Measurements from ENCODE around the gene GPR141.

GPR141 gene

GRCh38 chr7:37669818-37670217 lies 13.7 kb upstream of the GPR141 start:
- no peak for DNase-seq
- TF ChIP-seq POLR2A (IDR thresholded peaks at IDR 0.05; ENCODE audit: low read length) (no peak), GATA1 (IDR thresholded peaks at IDR 0.05; ENCODE audit: low read depth, low read length) (no peak)

- DNase-seq: no peak
- TF ChIP-seq GATA1 (IDR thresholded peaks at IDR 0.05; ENCODE audit: low read depth, low read length) (no peak), POLR2A (IDR thresholded peaks at IDR 0.05; ENCODE audit: low read length) (no peak)
Observed at GRCh38 chr7:37670436-37670835, 13.1 kb upstream of the GPR141 start.

GRCh38 chr7:37671876-37672275 lies 11.7 kb upstream of the GPR141 start:
- no peak for DNase-seq
- TF ChIP-seq GATA1 (IDR thresholded peaks at IDR 0.05; ENCODE audit: low read depth, low read length) (no peak), POLR2A (IDR thresholded peaks at IDR 0.05; ENCODE audit: low read length) (no peak)

GRCh38 chr7:37672926-37673325 lies 10.6 kb upstream of the GPR141 start:
- TF ChIP-seq POLR2A (IDR thresholded peaks at IDR 0.05; ENCODE audit: low read length) (no peak), GATA1 (IDR thresholded peaks at IDR 0.05; ENCODE audit: low read depth, low read length) (no peak)
- DNase-seq: no peak

DNA sequence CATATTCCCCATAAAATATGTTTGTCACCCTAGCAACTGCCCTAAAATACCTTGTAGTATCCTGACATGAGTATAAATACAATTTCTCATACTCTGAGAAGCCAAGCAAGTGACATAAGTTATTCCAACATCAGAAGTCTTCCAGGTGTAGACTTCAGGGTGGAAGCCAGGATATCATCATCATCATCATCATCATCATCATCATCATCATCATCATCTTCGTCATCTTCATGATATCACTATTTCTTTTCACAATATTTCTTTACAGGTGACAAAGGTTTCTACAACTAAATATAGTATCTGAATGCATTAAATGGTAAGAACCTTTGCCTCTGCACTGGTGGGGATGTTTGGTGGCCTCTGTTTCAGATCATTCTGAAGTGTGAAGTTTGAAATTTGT lies 10.0 kb upstream of the GPR141 start:
- TF ChIP-seq POLR2A (IDR thresholded peaks at IDR 0.05; ENCODE audit: low read length) (no peak), GATA1 (IDR thresholded peaks at IDR 0.05; ENCODE audit: low read depth, low read length) (no peak)
- DNase-seq: no peak

- TF ChIP-seq GATA1 (IDR thresholded peaks at IDR 0.05; ENCODE audit: low read depth, low read length) (no peak), POLR2A (IDR thresholded peaks at IDR 0.05; ENCODE audit: low read length) (no peak)
- DNase-seq: no peak
Observed at GRCh38 chr7:37674531-37674930, 9.0 kb upstream of the GPR141 start.

DNA sequence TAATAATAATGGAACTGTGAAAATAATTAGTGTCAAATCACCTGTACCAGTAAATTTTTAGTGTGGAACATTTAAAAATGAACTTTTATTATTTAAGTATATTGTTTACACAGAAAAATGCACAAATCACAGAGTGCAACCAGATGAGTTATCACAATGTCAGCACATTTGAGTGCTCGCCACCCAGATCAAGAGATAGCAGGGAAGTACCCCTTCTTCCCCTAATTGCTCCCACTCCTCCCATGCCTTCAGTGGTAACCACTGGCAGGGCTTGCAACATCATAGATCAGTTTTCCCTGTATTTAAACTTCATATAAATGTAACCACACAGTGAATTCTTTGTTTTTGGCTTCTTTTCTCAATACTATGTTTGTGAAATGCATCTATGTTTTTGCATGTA lies 7.8 kb upstream of the GPR141 start:
- no peak for TF ChIP-seq POLR2A (IDR thresholded peaks at IDR 0.05; ENCODE audit: low read length)
- no peak for TF ChIP-seq GATA1 (IDR thresholded peaks at IDR 0.05; ENCODE audit: low read depth, low read length)
- no peak for DNase-seq

- no peak for TF ChIP-seq POLR2A (IDR thresholded peaks at IDR 0.05; ENCODE audit: low read length)
- TF ChIP-seq GATA1 (IDR thresholded peaks at IDR 0.05; ENCODE audit: low read depth, low read length): no peak
- DNase-seq: no peak
Observed at GRCh38 chr7:37684927-37685326, 1.4 kb downstream of the GPR141 start.

DNA sequence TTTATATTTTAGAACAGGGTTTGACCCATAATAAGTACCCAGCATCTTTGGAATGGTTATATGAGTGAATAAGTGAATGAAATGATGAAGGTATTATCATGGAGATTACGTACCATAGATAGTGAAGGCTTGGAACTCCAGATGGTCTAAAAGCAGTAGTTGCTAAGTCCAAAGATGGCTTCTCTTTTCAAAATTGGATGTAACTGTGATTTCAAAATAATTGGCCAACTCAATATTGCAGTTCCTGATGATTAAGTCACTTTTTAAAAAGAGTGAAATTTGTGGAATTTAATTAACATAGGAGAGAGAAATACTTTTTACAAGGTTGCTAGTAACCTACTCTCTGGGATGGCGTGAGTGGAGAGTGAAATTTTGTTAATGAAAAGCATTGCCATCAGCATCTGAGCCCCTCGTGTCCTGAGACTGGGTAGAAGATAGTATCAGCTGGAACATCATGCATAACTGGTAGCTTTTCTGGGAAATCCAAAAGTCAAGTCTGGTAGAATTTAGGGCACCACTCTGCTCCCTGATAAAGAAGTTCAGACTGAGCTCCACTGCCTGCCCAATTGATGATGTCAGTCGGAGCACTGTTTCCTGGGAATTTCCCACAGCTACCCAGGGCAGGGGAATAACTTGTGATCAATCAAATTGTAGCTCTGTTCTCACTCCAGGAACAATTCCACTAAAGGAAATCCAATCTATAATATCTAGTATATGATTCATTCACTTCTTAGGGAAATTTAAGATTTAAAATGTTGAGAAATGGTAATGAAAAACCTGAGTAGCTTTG lies 3.2 kb downstream of the GPR141 start:
- TF ChIP-seq POLR2A (IDR thresholded peaks at IDR 0.05; ENCODE audit: low read length): no peak
- TF ChIP-seq GATA1 (IDR thresholded peaks at IDR 0.05; ENCODE audit: low read depth, low read length): no peak
- DNase-seq: no peak

DNA sequence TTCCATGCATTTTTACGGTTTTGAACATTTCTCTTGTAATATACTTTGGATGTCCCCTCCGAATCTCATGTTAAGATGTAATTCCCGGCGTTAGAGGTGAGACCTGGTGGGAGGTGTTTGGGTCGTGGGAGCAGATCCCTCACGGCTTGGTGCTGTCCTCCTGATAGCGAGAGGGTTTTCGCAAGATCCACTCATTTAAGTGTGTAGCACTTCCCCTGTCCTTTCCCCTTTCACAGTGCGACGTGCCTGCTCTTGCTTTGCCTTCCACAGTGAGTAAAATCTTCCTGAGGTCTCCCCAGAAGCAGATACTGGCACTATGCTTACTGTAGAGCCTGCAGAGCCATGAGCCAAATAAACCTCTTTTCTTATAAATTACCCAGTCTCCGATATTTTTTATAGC lies 6.6 kb downstream of the GPR141 start:
- no peak for TF ChIP-seq GATA1 (IDR thresholded peaks at IDR 0.05; ENCODE audit: low read depth, low read length)
- TF ChIP-seq POLR2A (IDR thresholded peaks at IDR 0.05; ENCODE audit: low read length): no peak
- DNase-seq: no peak

DNA sequence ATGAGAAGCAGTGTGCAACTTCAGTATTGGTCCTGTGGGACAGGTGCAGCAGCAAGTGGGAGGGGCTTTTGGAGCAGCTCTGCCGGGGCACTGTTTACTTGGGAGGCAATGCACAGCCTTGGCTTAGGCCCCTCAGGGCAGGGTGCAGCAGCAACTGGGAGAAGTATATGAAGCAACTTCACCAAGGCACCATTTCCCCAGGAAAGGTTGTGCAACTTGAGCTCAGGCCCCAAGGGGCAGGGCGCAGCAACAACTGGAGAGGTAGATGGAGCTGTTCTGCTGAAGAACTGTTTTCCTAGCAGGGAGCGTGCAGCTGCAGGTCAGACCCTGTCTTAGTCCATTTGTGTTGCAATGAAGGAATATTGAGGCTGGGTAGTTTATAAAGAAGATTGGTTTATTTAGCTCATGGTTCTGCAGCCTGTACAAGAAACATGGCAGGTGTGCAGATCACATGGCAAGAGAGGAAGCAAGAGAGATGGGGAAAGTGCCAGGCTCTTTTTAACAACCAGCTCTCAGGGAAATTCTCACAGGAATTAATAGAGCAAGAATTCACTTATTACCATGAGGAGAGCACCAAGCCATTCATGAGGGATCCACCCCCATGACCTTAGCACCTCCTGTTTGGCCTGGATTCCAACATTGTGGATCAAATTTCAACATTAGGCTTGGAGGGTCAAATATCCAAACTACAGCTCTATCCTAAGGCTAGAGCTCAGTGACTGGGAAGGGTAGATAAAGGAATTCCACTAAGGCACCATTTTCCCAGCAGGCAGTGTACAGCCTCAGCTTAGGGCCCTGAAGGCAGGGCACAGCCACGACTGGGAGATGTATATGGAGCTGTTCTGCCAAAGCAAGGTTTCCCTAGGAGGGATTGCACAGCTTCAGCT lies 10.9 kb downstream of the GPR141 start:
- TF ChIP-seq POLR2A (IDR thresholded peaks at IDR 0.05; ENCODE audit: low read length) (no peak), GATA1 (IDR thresholded peaks at IDR 0.05; ENCODE audit: low read depth, low read length) (no peak)
- no peak for DNase-seq

GRCh38 chr7:37698276-37698675 lies 14.7 kb downstream of the GPR141 start:
- TF ChIP-seq GATA1 (IDR thresholded peaks at IDR 0.05; ENCODE audit: low read depth, low read length) (no peak), POLR2A (IDR thresholded peaks at IDR 0.05; ENCODE audit: low read length) (no peak)
- DNase-seq: no peak

- TF ChIP-seq GATA1 (IDR thresholded peaks at IDR 0.05; ENCODE audit: low read depth, low read length): no peak
- TF ChIP-seq POLR2A (IDR thresholded peaks at IDR 0.05; ENCODE audit: low read length): no peak
- DNase-seq: no peak
Observed at GRCh38 chr7:37698782-37699181, 15.2 kb downstream of the GPR141 start.

- no peak for DNase-seq
- TF ChIP-seq GATA1 (IDR thresholded peaks at IDR 0.05; ENCODE audit: low read depth, low read length) (no peak), POLR2A (IDR thresholded peaks at IDR 0.05; ENCODE audit: low read length) (no peak)
Observed at GRCh38 chr7:37701769-37702168, 18.2 kb downstream of the GPR141 start.

All from erythroblast (primary cell).